HepG2 (cell line): ENCODE measurements around the gene CYCS. TPM values are rescaled to one million over a fixed set of nuclear protein-coding genes. Genes with fewer than 3 reads are reported as not detected.
A peak's percentile ranks its signal among the peaks of the same experiment; 100 is the strongest.

Source experiments
- AHR ChIP-seq: IDR thresholded peaks from 2 replicates; pipeline ENCODE4 v1.6.1; 2018; ENCODE audit warnings: missing genetic modification reagents, missing compliant biosample characterization
- KAT8 ChIP-seq: IDR thresholded peaks from 2 replicates; pipeline ENCODE4 v1.6.1; 2016; ENCODE audit warnings: missing genetic modification reagents, missing compliant biosample characterization
- KDM5A ChIP-seq: fragments of 200-600 bp; sonication (generic); IDR thresholded peaks from 2 replicates; pipeline ENCODE4 v1.7.0; 2018; ENCODE audit warnings: antibody characterized with exemption, mild to moderate bottlenecking, low read length, borderline replicate concordance
- KLF6 ChIP-seq: IDR thresholded peaks from 2 replicates; pipeline ENCODE4 v1.8.0; 2016; ENCODE audit warnings: missing biosample characterization, missing genetic modification reagents
- NFE2L2 ChIP-seq: fragments of 150-350 bp; IDR thresholded peaks from 2 replicates; pipeline ENCODE4 v1.6.1; 2014; ENCODE audit warnings: low read length
- NFKBIZ ChIP-seq: IDR thresholded peaks from 2 replicates; pipeline ENCODE4 v1.6.1; 2018; ENCODE audit warnings: missing genetic modification reagents, missing compliant biosample characterization
- POLR2AphosphoS5 ChIP-seq: IDR thresholded peaks from 2 replicates; pipeline ENCODE4 v1.6.1; 2012; ENCODE audit warnings: low read depth, low read length
- RARA ChIP-seq: IDR thresholded peaks from 2 replicates; pipeline ENCODE4 v1.6.1; 2016; ENCODE audit warnings: missing genetic modification reagents, missing compliant biosample characterization
- SMAD1 ChIP-seq: sonication (generic); formaldehyde crosslinking; IDR thresholded peaks from 2 replicates; pipeline ENCODE4 v1.4.0; 2020; ENCODE audit warnings: missing genetic modification reagents, low read depth, mild to moderate bottlenecking, borderline replicate concordance
- TAF1 ChIP-seq: sonication (generic); formaldehyde crosslinking; IDR thresholded peaks from 2 replicates; pipeline ENCODE4 v1.4.0; 2020; ENCODE audit warnings: missing genetic modification reagents
- TMF1 ChIP-seq: sonication (generic); formaldehyde crosslinking; IDR thresholded peaks from 2 replicates; pipeline ENCODE4 v1.8.1; 2022; ENCODE audit warnings: low read depth, missing genetic modification reagents
- ZNF138 ChIP-seq: sonication (generic); formaldehyde crosslinking; IDR thresholded peaks from 2 replicates; pipeline ENCODE4 v1.5.0; 2020; ENCODE audit warnings: mild to moderate bottlenecking, low read depth, missing genetic modification reagents
- ZNF335 ChIP-seq: sonication (generic); formaldehyde crosslinking; IDR thresholded peaks from 2 replicates; pipeline ENCODE4 v1.4.0; 2020; ENCODE audit warnings: missing genetic modification reagents
- ZNF451 ChIP-seq: sonication (generic); formaldehyde crosslinking; IDR thresholded peaks from 2 replicates; pipeline ENCODE4 v1.5.0; 2020; ENCODE audit warnings: mild to moderate bottlenecking, missing genetic modification reagents
- ZNF552 ChIP-seq: sonication (generic); formaldehyde crosslinking; IDR thresholded peaks from 2 replicates; pipeline ENCODE4 v1.9.0; 2022; ENCODE audit warnings: missing genetic modification reagents, mild to moderate bottlenecking, borderline replicate concordance
- ZNF605 ChIP-seq: sonication (generic); formaldehyde crosslinking; IDR thresholded peaks from 2 replicates; pipeline ENCODE4 v1.8.0; 2022; ENCODE audit warnings: mild to moderate bottlenecking, missing genetic modification reagents
- ZNF746 ChIP-seq: sonication (generic); formaldehyde crosslinking; IDR thresholded peaks from 2 replicates; pipeline ENCODE4 v1.8.0; 2022; ENCODE audit warnings: mild to moderate bottlenecking, missing genetic modification reagents
- ZNF775 ChIP-seq: sonication (generic); formaldehyde crosslinking; IDR thresholded peaks from 2 replicates; pipeline ENCODE4 v1.4.0; 2020; ENCODE audit warnings: missing genetic modification reagents, mild to moderate bottlenecking, moderate library complexity, borderline replicate concordance
- polyA plus RNA-seq, 8 experiments: library from polyadenylated mRNA; depleted of rRNA in 3 of 8; stranded (reverse) in 7 of 8; unstranded in 1 of 8; fragments of >200 nt; fragmentation: Illumina TruSeq in 4 of 8; extraction: Trizol in 4 of 8; gene quantifications; 2 replicates each; pipeline versions ENCODE4 v1.2.1 to v1.2.3, GENCODE V29; 2011 to 2016; ENCODE audit warnings: low read depth in 4 of 8, missing spikeins in 1 of 8, mixed read lengths in 1 of 8; ENCODE audit not compliant: insufficient read depth in 1 of 8
- total RNA-seq, 5 experiments: library from RNA; depleted of rRNA; stranded (reverse); fragments of >200 nt; fragmentation: Illumina TruSeq; extraction: Trizol; gene quantifications; 2 replicates each; pipeline ENCODE4 v1.2.3, GENCODE V29; 2016; ENCODE audit warnings: low read depth in 1 of 5
- TF ChIP-seq, protein P1 (sequence below): sonication (generic); formaldehyde crosslinking; IDR thresholded peaks from 2 replicates; pipeline ENCODE4 v1.4.0; 2020; ENCODE audit warnings: missing genetic modification reagents
- TF ChIP-seq, protein P2 (sequence below): sonication (generic); formaldehyde crosslinking; IDR thresholded peaks from 2 replicates; pipeline ENCODE4 v1.9.0; 2022; ENCODE audit warnings: missing genetic modification reagents, mild to moderate bottlenecking, borderline replicate concordance
- TF ChIP-seq, protein P3 (sequence below): sonication (generic); formaldehyde crosslinking; IDR thresholded peaks from 2 replicates; pipeline ENCODE4 v1.4.0; 2020; ENCODE audit warnings: mild to moderate bottlenecking, missing genetic modification reagents
- TF ChIP-seq, protein P4 (sequence below): sonication (generic); formaldehyde crosslinking; IDR thresholded peaks from 2 replicates; pipeline ENCODE4 v1.9.0; 2022; ENCODE audit warnings: low read depth, missing genetic modification reagents

Gene CYCS
- total and polyA plus RNA-seq, 2 of the 13 experiments (the other 11 are each of a cell fraction or from before 2014, with no cell fraction given) = 35.9 to 202 TPM

DNA sequence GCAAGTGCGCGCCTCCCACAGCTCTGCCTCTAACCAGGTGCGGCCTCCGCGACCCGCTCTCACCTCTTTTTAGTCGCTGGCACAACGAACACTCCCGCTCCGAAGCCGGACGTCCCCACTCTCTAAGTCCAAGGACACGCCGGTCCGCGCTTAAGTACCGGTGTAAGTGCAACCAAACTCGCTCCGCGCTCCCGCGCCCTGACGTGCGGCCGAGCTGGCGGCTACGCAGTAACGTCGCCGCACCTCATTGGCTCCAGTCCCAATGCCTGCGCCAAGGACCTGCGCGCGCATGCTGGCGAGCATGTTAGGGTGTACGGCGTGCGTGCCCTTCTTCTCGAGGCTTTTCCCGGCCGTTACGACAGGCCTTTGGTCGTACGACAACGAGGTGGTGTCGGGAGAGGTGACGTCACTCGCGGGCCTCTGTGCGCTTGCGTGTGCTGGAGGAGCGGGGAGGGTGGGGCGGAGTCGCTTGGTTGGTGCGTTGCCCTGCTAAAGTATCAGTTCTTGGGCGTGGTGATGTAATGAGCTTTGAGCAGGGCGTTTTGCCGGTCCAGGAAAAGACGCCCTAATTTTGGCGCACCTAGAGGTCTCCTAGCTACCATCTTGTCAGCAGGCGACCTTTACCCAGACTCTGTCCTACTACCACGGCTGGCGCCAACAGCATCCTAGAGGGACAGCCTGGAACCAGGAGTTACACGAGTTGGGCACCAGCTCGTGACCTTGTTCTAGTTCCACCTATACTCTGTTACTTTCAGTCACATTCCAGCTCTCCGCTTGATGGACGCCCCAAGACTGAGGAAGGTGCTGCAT is at the start of gene CYCS (continued):
- TF ChIP-seq, protein P1, sequence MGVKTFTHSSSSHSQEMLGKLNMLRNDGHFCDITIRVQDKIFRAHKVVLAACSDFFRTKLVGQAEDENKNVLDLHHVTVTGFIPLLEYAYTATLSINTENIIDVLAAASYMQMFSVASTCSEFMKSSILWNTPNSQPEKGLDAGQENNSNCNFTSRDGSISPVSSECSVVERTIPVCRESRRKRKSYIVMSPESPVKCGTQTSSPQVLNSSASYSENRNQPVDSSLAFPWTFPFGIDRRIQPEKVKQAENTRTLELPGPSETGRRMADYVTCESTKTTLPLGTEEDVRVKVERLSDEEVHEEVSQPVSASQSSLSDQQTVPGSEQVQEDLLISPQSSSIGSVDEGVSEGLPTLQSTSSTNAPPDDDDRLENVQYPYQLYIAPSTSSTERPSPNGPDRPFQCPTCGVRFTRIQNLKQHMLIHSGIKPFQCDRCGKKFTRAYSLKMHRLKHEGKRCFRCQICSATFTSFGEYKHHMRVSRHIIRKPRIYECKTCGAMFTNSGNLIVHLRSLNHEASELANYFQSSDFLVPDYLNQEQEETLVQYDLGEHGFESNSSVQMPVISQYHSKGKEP (CRISPR knock-in tag) = no peak
- TF ChIP-seq POLR2AphosphoS5 (peak; percentile 99), TMF1 (peak; percentile 96), ZNF451 (CRISPR knock-in tag) (peak; percentile 96; the same call in 1 of the 2 replicates), NFE2L2 (no peak), RARA (no peak; the same call in 1 of the 2 replicates), SMAD1 (CRISPR knock-in tag) (no peak), KLF6 (CRISPR knock-in tag) (peak; percentile 88), ZNF138 (CRISPR knock-in tag) (peak; percentile 90), AHR (CRISPR knock-in tag) (peak; percentile 59; the same call in 1 of the 2 replicates), ZNF335 (CRISPR knock-in tag) (0 out of 2 replicates have a peak, but pooled peaks have one; percentile 82), ZNF775 (CRISPR knock-in tag) (no peak; the same call in 1 of the 2 replicates), TAF1 (CRISPR knock-in tag) (peak; percentile 94), KAT8 (CRISPR knock-in tag) (peak; percentile 95), ZNF746 (CRISPR knock-in tag) (no peak; the same call in 1 of the 2 replicates), NFKBIZ (CRISPR knock-in tag) (peak; percentile 75; the same call in 1 of the 2 replicates), ZNF605 (peak; percentile 64), KDM5A (no peak; the same call in 1 of the 2 replicates), ZNF552 (peak; percentile 31; the same call in 1 of the 2 replicates)
- TF ChIP-seq, protein P2, sequence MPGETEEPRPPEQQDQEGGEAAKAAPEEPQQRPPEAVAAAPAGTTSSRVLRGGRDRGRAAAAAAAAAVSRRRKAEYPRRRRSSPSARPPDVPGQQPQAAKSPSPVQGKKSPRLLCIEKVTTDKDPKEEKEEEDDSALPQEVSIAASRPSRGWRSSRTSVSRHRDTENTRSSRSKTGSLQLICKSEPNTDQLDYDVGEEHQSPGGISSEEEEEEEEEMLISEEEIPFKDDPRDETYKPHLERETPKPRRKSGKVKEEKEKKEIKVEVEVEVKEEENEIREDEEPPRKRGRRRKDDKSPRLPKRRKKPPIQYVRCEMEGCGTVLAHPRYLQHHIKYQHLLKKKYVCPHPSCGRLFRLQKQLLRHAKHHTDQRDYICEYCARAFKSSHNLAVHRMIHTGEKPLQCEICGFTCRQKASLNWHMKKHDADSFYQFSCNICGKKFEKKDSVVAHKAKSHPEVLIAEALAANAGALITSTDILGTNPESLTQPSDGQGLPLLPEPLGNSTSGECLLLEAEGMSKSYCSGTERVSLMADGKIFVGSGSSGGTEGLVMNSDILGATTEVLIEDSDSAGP (CRISPR knock-in tag) = peak; percentile 96
- TF ChIP-seq, protein P3, sequence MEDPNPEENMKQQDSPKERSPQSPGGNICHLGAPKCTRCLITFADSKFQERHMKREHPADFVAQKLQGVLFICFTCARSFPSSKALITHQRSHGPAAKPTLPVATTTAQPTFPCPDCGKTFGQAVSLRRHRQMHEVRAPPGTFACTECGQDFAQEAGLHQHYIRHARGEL (CRISPR knock-in tag) = no peak
- TF ChIP-seq, protein P4, sequence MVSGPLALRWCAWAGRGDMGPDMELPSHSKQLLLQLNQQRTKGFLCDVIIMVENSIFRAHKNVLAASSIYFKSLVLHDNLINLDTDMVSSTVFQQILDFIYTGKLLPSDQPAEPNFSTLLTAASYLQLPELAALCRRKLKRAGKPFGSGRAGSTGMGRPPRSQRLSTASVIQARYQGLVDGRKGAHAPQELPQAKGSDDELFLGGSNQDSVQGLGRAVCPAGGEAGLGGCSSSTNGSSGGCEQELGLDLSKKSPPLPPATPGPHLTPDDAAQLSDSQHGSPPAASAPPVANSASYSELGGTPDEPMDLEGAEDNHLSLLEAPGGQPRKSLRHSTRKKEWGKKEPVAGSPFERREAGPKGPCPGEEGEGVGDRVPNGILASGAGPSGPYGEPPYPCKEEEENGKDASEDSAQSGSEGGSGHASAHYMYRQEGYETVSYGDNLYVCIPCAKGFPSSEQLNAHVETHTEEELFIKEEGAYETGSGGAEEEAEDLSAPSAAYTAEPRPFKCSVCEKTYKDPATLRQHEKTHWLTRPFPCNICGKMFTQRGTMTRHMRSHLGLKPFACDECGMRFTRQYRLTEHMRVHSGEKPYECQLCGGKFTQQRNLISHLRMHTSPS = no peak; the same call in 1 of the 2 replicates
